HCT116 (cell line): Measurements from ENCODE around the gene MINDY3. TPM values are rescaled to one million over a fixed set of nuclear protein-coding genes. Genes with fewer than 3 reads are reported as not detected.

Experiments
- ATAC-seq: fragments of 200-7000 bp; cut with Tn5 transposase; 2 replicates; pipeline ENCODE4 v1.9.1; 2020; ENCODE audit warnings: mild to moderate bottlenecking, moderate library complexity
- BruUV-seq: library from RNA; stranded (reverse); fragments of 400-500 nt; replicated peaks from 2 replicates; lab custom pipeline; 2021; lab: Mats Ljungman, UMichigan
- CTCF ChIA-PET: fragments of 300-600 bp; sonication (Branson Sonifier 250); formaldehyde crosslinking; loops from one replicate; lab custom pipeline; 2021; ENCODE audit warnings: antibody characterized with exemption; lab: Charles Lee
- POLR2A ChIA-PET: fragments of 300-600, 350-600 bp; sonication (Branson Sonifier 250); formaldehyde crosslinking; loops from one replicate; lab custom pipeline; 2021; ENCODE audit warnings: antibody characterized with exemption; lab: Charles Lee
- RAD21 ChIA-PET, 2 experiments: fragments of 300-600 bp; sonication (Branson Sonifier 250); formaldehyde crosslinking; loops; one replicate each; lab custom pipeline; 2023; ENCODE audit warnings: low total read pairs in 2 of 2; ENCODE audit not compliant: uncharacterized antibody in 2 of 2, unreplicated experiment in 2 of 2, low non-redundant PET in 1 of 2; lab: Charles Lee
- DNase-seq: peaks from one replicate; pipeline ENCODE4 v3.0.0-alpha.2; 2010; ENCODE audit warnings: low read depth, low spot score
- H2AFZ ChIP-seq: fragments of 200-600 bp; shearing (Covaris generic), sonication (generic); 2 replicates; pipeline ENCODE4 v1.6.1; 2017; ENCODE audit warnings: low read depth, mixed run types, mixed read lengths, antibody characterized with exemption, low read length; ENCODE audit not compliant: poor library complexity, severe bottlenecking
- H3K27ac ChIP-seq: 2 replicates; pipeline ENCODE4 v1.5.1; 2012; ENCODE audit warnings: low read depth, low read length
- H3K27me3 ChIP-seq: fragments of 200-600 bp; sonication (generic); 2 replicates; pipeline ENCODE4 v1.6.1; 2016; ENCODE audit warnings: mixed run types, low read length, mixed read lengths; ENCODE audit not compliant: insufficient read depth
- H3K36me3 ChIP-seq, 2 experiments: fragments of 200-500 bp in 1 of 2; fragments of 200-600 bp in 1 of 2; sonication (Bioruptor generic) in 1 of 2; sonication (generic) in 1 of 2; 2 replicates each; pipeline versions ENCODE4 v1.5.1 to v1.6.1; 2014 to 2016; ENCODE audit warnings: low read length in 2 of 2, inconsistent platforms in 1 of 2, mixed read lengths in 1 of 2, mixed run types in 1 of 2; ENCODE audit not compliant: insufficient read depth in 2 of 2, control insufficient read depth in 1 of 2
- H3K4me1 ChIP-seq, 2 experiments: fragments of 200-600 bp in 1 of 2; sonication (generic) in 1 of 2; 2 replicates each; pipeline versions ENCODE4 v1.5.1 to v1.6.1; 2012 to 2017; ENCODE audit warnings: low read length in 2 of 2, inconsistent platforms in 1 of 2, mild to moderate bottlenecking in 1 of 2, mixed read lengths in 1 of 2, mixed run types in 1 of 2, moderate library complexity in 1 of 2; ENCODE audit not compliant: insufficient read depth in 2 of 2, control insufficient read depth in 1 of 2
- H3K4me2 ChIP-seq: fragments of 200-600 bp; sonication (generic); 2 replicates; pipeline ENCODE4 v1.6.1; 2017; ENCODE audit warnings: mixed run types, low read length, mixed read lengths
- H3K4me3 ChIP-seq, 2 experiments: fragments of 200-600 bp in 1 of 2; sonication (generic) in 1 of 2; replicated peaks in 1 of 2; 2 replicates each; pipeline ENCODE4 v1.5.1; 2011 to 2016; ENCODE audit warnings: low read length in 2 of 2, control low read depth in 1 of 2, low read depth in 1 of 2, mild to moderate bottlenecking in 1 of 2, mixed read lengths in 1 of 2, mixed run types in 1 of 2
- H3K79me2 ChIP-seq: fragments of 200-600 bp; sonication (generic); 2 replicates; pipeline ENCODE4 v1.6.1; 2017; ENCODE audit warnings: mild to moderate bottlenecking, mixed run types, low read length, moderate library complexity, mixed read lengths; ENCODE audit not compliant: insufficient read depth
- H3K9ac ChIP-seq: fragments of 200-600 bp; sonication (generic); 2 replicates; pipeline ENCODE4 v1.6.1; 2016; ENCODE audit warnings: low read length, mixed read lengths
- H3K9me2 ChIP-seq: fragments of 200-600 bp; sonication (generic), shearing (Covaris generic); 2 replicates; pipeline ENCODE4 v1.6.1; 2017; ENCODE audit warnings: mixed run types, mild to moderate bottlenecking, moderate library complexity; ENCODE audit not compliant: insufficient read depth
- H3K9me3 ChIP-seq, 2 experiments: fragments of 200-500 bp in 1 of 2; fragments of 200-600 bp in 1 of 2; sonication (Bioruptor generic) in 1 of 2; sonication (generic) in 1 of 2; 2 replicates each; pipeline ENCODE4 v1.6.1; 2014 to 2017; ENCODE audit warnings: low read length in 2 of 2, mixed read lengths in 2 of 2, inconsistent platforms in 1 of 2, low read depth in 1 of 2, mild to moderate bottlenecking in 1 of 2, mixed run types in 1 of 2, moderate library complexity in 1 of 2; ENCODE audit not compliant: control insufficient read depth in 1 of 2, insufficient read depth in 1 of 2
- H4K20me1 ChIP-seq: fragments of 200-600 bp; sonication (generic), shearing (Covaris generic); 2 replicates; pipeline ENCODE4 v1.6.1; 2017; ENCODE audit warnings: mixed run types, mild to moderate bottlenecking, moderate library complexity; ENCODE audit not compliant: insufficient read depth
- ATF3 ChIP-seq: IDR thresholded peaks from 2 replicates; pipeline ENCODE4 v1.6.1; 2012
- CEBPB ChIP-seq: IDR thresholded peaks from 2 replicates; pipeline ENCODE4 v1.6.1; 2012; ENCODE audit warnings: low read depth
- CTCF ChIP-seq, 3 experiments: fragments of 200-600 bp in 1 of 3; sonication (generic) in 1 of 3; IDR thresholded peaks in 2 of 3; conservative IDR thresholded peaks in 1 of 3; 2 replicates each; pipeline ENCODE4 v1.5.1; 2012 to 2017; ENCODE audit warnings: low read depth in 2 of 3, low read length in 2 of 3, antibody characterized with exemption in 1 of 3, borderline replicate concordance in 1 of 3, control low read depth in 1 of 3, mild to moderate bottlenecking in 1 of 3, mixed read lengths in 1 of 3, mixed run types in 1 of 3, moderate library complexity in 1 of 3; ENCODE audit not compliant: insufficient read depth in 1 of 3
- ELF1 ChIP-seq: IDR thresholded peaks from 2 replicates; pipeline ENCODE4 v1.6.1; 2012; ENCODE audit warnings: low read depth, borderline replicate concordance
- EZH2 ChIP-seq: fragments of 200-600 bp; sonication (generic); IDR thresholded peaks from 2 replicates; pipeline ENCODE4 v1.6.1; 2017; ENCODE audit warnings: antibody characterized with exemption, mixed run types
- EZH2phosphoT487 ChIP-seq: fragments of 200-600 bp; IDR thresholded peaks from 2 replicates; pipeline ENCODE4 v1.6.1; 2018; ENCODE audit warnings: antibody characterized with exemption, borderline replicate concordance
- FOSL1 ChIP-seq: IDR thresholded peaks from 2 replicates; pipeline ENCODE4 v1.6.1; 2012; ENCODE audit warnings: low read depth
- POLR2A ChIP-seq: IDR thresholded peaks from 2 replicates; pipeline ENCODE4 v1.7.0; 2011; ENCODE audit warnings: borderline replicate concordance; ENCODE audit not compliant: insufficient read depth, insufficient read length; ENCODE audit errors: extremely low read depth
- POLR2AphosphoS5 ChIP-seq: IDR thresholded peaks from 2 replicates; pipeline ENCODE4 v1.6.1; 2011; ENCODE audit warnings: mild to moderate bottlenecking, low read depth, low read length, moderate library complexity
- REST ChIP-seq: IDR thresholded peaks from 2 replicates; pipeline ENCODE4 v1.6.1; 2012; ENCODE audit warnings: low read depth
- SP1 ChIP-seq: IDR thresholded peaks from 2 replicates; pipeline ENCODE4 v1.6.1; 2012; ENCODE audit warnings: low read depth
- SRF ChIP-seq: IDR thresholded peaks from 2 replicates; pipeline ENCODE4 v1.6.1; 2012; ENCODE audit warnings: low read depth
- TCF7L2 ChIP-seq: IDR thresholded peaks from 2 replicates; pipeline ENCODE4 v1.7.0; 2011; ENCODE audit warnings: borderline replicate concordance, inconsistent platforms; ENCODE audit not compliant: insufficient read depth, insufficient read length; ENCODE audit errors: extremely low read depth
- YY1 ChIP-seq: IDR thresholded peaks from 2 replicates; pipeline ENCODE4 v1.6.1; 2011; ENCODE audit warnings: low read length, low read depth, moderate library complexity, mild to moderate bottlenecking; ENCODE audit not compliant: insufficient replicate concordance; ENCODE audit errors: extremely low read depth
- ZFX ChIP-seq: fragments of 450-650 bp; IDR thresholded peaks from 2 replicates; pipeline ENCODE4 v1.6.1; 2017
- ZNF274 ChIP-seq: fragments of 200-500 bp; sonication (Bioruptor generic); IDR thresholded peaks from 2 replicates; pipeline ENCODE4 v1.6.1; 2014; ENCODE audit warnings: mild to moderate bottlenecking, low read depth, low read length, inconsistent platforms
- intact Hi-C: fragments of 100-400 bp; cut with micrococcal nuclease; formaldehyde crosslinking; loops from 2 replicates; pipeline ENCODE4 v1.10.0; 2022
- total RNA-seq: library from RNA; stranded (reverse); gene quantifications from one replicate; pipeline ENCODE4 v1.2.1, GENCODE V29; 2021; ENCODE audit not compliant: unreplicated experiment

The MINDY3 gene
- total RNA-seq, 1 experiment from 2014 or later: 15.5 TPM

- H4K20me1 ChIP-seq: no peaks in the 10 kb centered on the region
- H3K9ac ChIP-seq: no peak overlapping the region
- BruUV-seq: no TSS peak
- H3K36me3 ChIP-seq: no peaks in the 10 kb centered on the region
- H3K27ac ChIP-seq: no peak overlapping the region
- H3K4me2 ChIP-seq: no peak overlapping the region
- H3K27me3 ChIP-seq: peaks cover 33% of the 10 kb centered on the region
- H3K9me3 ChIP-seq: no peaks in the 10 kb centered on the region
- intact Hi-C loops: loop anchor here (1.0 to 10.0 kb wide), 5 partner anchors 666 to 1965 kb away; no protein-coding TSS in a partner anchor
- ATAC-seq: no peak
- POLR2A ChIA-PET: no interaction called here
- no peak overlapping the region for H2AFZ ChIP-seq
- no peak for TF ChIP-seq POLR2AphosphoS5
- TF ChIP-seq ELF1: no peak
- no peak for TF ChIP-seq YY1
- no peak for TF ChIP-seq REST
- no peak for TF ChIP-seq ZNF274
- TF ChIP-seq EZH2phosphoT487: no peak
- no peak for TF ChIP-seq EZH2
- no peak for TF ChIP-seq SRF
- no peak for TF ChIP-seq CEBPB
- TF ChIP-seq ATF3: no peak
- TF ChIP-seq CTCF (IDR thresholded peaks at IDR 0.05 in 2 of 3, conservative IDR thresholded peaks at IDR 0.05 in 1 of 3; ENCODE audit: borderline replicate concordance in 1 of 3, insufficient read depth in 1 of 3, low read depth in 2 of 3, low read length in 2 of 3): no peak
- no peak for TF ChIP-seq TCF7L2
- TF ChIP-seq ZFX: no peak
- no peak for TF ChIP-seq POLR2A
- TF ChIP-seq SP1: no peak
- TF ChIP-seq FOSL1: no peak
- CTCF ChIA-PET: interaction anchor here (0.6 to 1.1 kb wide), 4 partner anchors 23 to 930 kb away, joined by 3 to 4 read pairs (median 3); no protein-coding TSS in a partner anchor
- RAD21 ChIA-PET: no interaction called here
- no peaks in the 10 kb centered on the region for H3K9me2 ChIP-seq
- no peak overlapping the region for H3K4me3 ChIP-seq
- H3K79me2 ChIP-seq: no peaks in the 10 kb centered on the region
- H3K4me1 ChIP-seq: no peaks in the 10 kb centered on the region
- no peak for DNase-seq
These were observed 19.4 kb upstream of the MINDY3 start for GRCh38 chr10:15879663-15880062.
